ENCODE results near the gene RARS2. TPM values are rescaled to one million over a fixed set of nuclear protein-coding genes. Genes with fewer than 3 reads are reported as not detected.
"Not testable (repeated sequence)": the region's sequence is repeated elsewhere in the genome, so short reads cannot be mapped to it uniquely, and the experiment has no call there.

Gene RARS2
- total RNA-seq, 3 donors from 2014 or later = 29.3 to 33.1 (median 30.5) TPM

- intact Hi-C loops (cut with DNase I; ENCODE audit: low total_unique reads) = no loop called here
- Histone ChIP-seq H3K36me3 (no peaks in the 10 kb centered on the region), H3K4me3 (no peak overlapping the region), H3K4me1 (no peaks in the 10 kb centered on the region), H3K27ac (no peak overlapping the region), H3K9me3 (no peaks in the 10 kb centered on the region), H3K27me3 (no peaks in the 10 kb centered on the region)
- TF ChIP-seq POLR2AphosphoS5 (IDR thresholded peaks at IDR 0.05) (no peak), CTCF (IDR thresholded peaks at IDR 0.05) (no peak), POLR2A (IDR thresholded peaks at IDR 0.05) (no peak)
- DNase-seq (ENCODE audit: low spot score in 2 of 2) = no peak
Measured at GRCh38 chr6:87501809-87502572, 87.8 kb downstream of the RARS2 start.

GRCh38 chr6:87498048-87498447 lies 91.7 kb downstream of the RARS2 start:
- Histone ChIP-seq H3K9me3 (no peaks in the 10 kb centered on the region), H3K27ac (no peak overlapping the region), H3K4me3 (no peak overlapping the region), H3K36me3 (no peaks in the 10 kb centered on the region), H3K4me1 (no peaks in the 10 kb centered on the region), H3K27me3 (no peaks in the 10 kb centered on the region)
- DNase-seq (ENCODE audit: low spot score in 2 of 2) = no peak
- TF ChIP-seq POLR2AphosphoS5 (IDR thresholded peaks at IDR 0.05) (no peak), POLR2A (IDR thresholded peaks at IDR 0.05) (no peak), CTCF (IDR thresholded peaks at IDR 0.05) (no peak)
- intact Hi-C loops (cut with DNase I; ENCODE audit: low total_unique reads) = no loop called here

GRCh38 chr6:87494761-87495422 lies 94.9 kb downstream of the RARS2 start:
- intact Hi-C loops (cut with DNase I; ENCODE audit: low total_unique reads) = no loop called here
- no peak for TF ChIP-seq CTCF (IDR thresholded peaks at IDR 0.05)
- TF ChIP-seq POLR2AphosphoS5 (IDR thresholded peaks at IDR 0.05) = no peak
- TF ChIP-seq POLR2A (IDR thresholded peaks at IDR 0.05) = no peak
- H3K9me3 ChIP-seq = no peaks in the 10 kb centered on the region
- no peak overlapping the region for H3K27ac ChIP-seq
- no peaks in the 10 kb centered on the region for H3K4me1 ChIP-seq
- no peak overlapping the region for H3K4me3 ChIP-seq
- peaks cover 4% of the 10 kb centered on the region for H3K36me3 ChIP-seq
- no peaks in the 10 kb centered on the region for H3K27me3 ChIP-seq
- DNase-seq (ENCODE audit: low spot score in 2 of 2) = no peak

GRCh38 chr6:87489326-87489725 lies 100.5 kb downstream of the RARS2 start:
- H3K4me3 ChIP-seq; H3K27ac ChIP-seq; H3K36me3 ChIP-seq; H3K27me3 ChIP-seq; H3K9me3 ChIP-seq; DNase-seq (ENCODE audit: low spot score in 2 of 2); H3K4me1 ChIP-seq; intact Hi-C loops (cut with DNase I; ENCODE audit: low total_unique reads): not testable (repeated sequence)

- H3K9me3 ChIP-seq = no peaks in the 10 kb centered on the region
- intact Hi-C loops (cut with DNase I; ENCODE audit: low total_unique reads) = no loop called here
- DNase-seq (ENCODE audit: low spot score in 2 of 2) = no peak
Measured at GRCh38 chr6:87487555-87487954, 102.2 kb downstream of the RARS2 start.

More at GRCh38 chr6:87487555-87487954, 102.2 kb downstream of the RARS2 start:
- Histone ChIP-seq H3K27me3 (no peaks in the 10 kb centered on the region), H3K27ac (no peak overlapping the region), H3K36me3 (no peaks in the 10 kb centered on the region), H3K4me3 (no peak overlapping the region), H3K4me1 (no peaks in the 10 kb centered on the region)
- TF ChIP-seq POLR2A (IDR thresholded peaks at IDR 0.05) (no peak), POLR2AphosphoS5 (IDR thresholded peaks at IDR 0.05) (no peak), CTCF (IDR thresholded peaks at IDR 0.05) (no peak)
